Ramos (cell line): Measurements from ENCODE around the gene RPE.

Source experiments
- in situ Hi-C: fragments of 300-500 bp; cut with MboI; formaldehyde crosslinking; loops from one replicate; pipeline ENCODE4 v1.14.3; 2022; ENCODE audit warnings: low sequenced_read_pairs; ENCODE audit not compliant: unreplicated experiment

RPE gene

GRCh38 chr2:210002158-210003157, at the start of gene RPE:
Gene RPE, plus strand, starts transcription at chr2:210002638. Its CDS starts 24 bp downstream, at chr2:210002662.
- in situ Hi-C loops, result no loop called here

DNA sequence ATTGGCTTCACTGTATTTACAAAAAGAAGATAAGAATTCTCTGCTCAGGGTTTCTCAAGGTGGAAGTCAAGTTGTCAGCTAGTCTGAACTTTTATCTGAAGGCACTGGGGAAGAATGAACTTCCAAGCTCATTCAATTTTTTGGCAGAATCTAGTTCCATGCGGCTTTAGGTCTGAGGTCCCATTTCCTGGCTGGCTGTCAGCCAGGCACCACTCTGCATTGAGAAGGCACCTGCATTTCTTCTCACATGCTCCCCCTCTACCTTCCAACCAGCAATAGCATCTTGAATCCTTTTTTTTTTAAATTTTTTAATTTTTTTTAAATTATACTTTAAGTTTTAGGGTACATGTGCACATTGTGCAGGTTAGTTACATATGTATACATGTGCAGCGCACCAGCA, 46.2 kb upstream of the RPE start:
- in situ Hi-C loops, result no loop called here

GRCh38 chr2:209958016-209958415, 44.4 kb upstream of the RPE start:
- in situ Hi-C loops, result no loop called here

- in situ Hi-C loops, result no loop called here
Observed at GRCh38 chr2:209960045-209960444, 42.4 kb upstream of the RPE start.

GRCh38 chr2:209960676-209961630, 41.5 kb upstream of the RPE start:
- in situ Hi-C loops, result no loop called here

DNA sequence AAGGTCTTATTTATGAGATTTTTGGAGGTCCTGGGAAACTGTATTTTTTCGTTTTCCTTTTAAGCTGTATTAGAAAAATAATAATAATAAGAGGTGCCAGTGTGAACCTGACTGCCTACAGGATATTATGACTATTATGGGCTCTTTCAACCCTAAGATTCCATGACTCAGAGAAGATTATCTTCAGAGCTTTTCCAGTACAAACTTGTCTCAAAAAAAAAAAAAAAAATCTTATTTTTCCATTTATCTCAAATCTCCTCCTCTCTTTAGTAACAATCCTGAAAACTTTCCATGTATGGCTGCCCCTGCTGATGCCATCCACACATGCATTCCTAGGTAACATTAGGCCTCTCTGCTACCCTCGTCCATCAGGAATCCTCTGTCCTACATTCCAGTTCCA, 36.7 kb upstream of the RPE start:
- in situ Hi-C loops, result no loop called here

DNA sequence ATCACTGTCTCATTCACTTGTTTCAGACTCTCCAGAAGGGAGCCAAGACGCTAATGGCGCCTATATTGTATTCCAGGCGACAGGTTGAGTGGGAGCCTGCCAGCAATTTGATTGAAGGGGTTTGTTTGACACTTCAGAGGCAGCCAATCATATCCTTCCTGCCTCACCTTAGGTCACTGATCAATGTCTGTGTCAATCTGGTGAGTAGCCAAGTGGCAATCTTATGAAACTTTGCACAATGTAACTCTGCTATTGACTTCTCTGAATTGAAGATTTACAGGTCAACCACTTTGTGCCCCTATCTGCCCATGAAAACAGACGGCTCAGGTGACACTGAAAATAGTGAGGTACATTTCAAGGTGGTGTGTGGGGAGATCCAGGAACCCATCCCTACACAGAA, 32.7 kb upstream of the RPE start:
- in situ Hi-C loops, result no loop called here

- in situ Hi-C loops, result no loop called here
Observed at GRCh38 chr2:209970271-209970670, 32.2 kb upstream of the RPE start.

DNA sequence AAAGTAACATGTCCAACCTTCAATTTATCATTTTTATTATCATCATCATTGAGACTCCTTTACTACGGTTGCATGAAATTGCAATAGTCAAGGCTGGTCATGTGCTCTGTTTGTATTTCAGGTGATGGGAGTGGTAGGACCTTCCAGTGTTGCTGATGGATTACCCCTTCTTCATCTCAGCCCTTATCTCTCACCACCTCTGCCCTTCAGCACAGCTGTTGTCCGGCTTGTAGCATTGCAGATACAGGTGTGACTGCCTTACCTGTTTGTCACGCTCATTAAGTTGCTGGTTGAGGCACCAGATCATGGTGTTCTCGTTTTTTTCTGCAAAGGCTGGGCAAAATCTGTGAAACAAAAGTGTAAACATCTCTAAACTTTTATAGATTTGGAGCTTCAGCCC, 31.7 kb upstream of the RPE start:
- in situ Hi-C loops, result no loop called here

DNA sequence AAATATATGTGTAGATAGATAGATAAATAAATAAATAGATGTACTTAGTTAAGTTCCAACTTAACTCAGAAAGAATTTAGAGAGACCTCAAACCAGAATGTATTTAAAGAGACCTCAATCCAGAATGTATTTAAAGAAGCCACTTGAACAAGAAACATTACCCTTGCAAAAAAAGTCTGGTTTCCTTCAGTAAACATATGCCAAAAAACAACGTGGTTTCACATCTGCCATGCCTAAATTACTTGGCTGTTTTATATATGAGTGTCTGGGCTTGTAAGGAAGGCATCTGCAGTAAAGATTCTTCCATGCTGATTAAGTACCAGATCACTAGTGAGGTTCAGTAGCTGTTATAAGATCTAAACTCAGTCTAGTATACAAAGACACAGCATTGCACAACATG, 29.1 kb upstream of the RPE start:
- in situ Hi-C loops, result no loop called here

- in situ Hi-C loops, result no loop called here
Observed at GRCh38 chr2:209974576-209974975, 27.9 kb upstream of the RPE start.

- in situ Hi-C loops, result loop anchor here (5.0 kb wide), 1 partner anchor 220 kb away; no protein-coding TSS in a partner anchor
Observed at GRCh38 chr2:209976698-209977385, 25.6 kb upstream of the RPE start.

DNA sequence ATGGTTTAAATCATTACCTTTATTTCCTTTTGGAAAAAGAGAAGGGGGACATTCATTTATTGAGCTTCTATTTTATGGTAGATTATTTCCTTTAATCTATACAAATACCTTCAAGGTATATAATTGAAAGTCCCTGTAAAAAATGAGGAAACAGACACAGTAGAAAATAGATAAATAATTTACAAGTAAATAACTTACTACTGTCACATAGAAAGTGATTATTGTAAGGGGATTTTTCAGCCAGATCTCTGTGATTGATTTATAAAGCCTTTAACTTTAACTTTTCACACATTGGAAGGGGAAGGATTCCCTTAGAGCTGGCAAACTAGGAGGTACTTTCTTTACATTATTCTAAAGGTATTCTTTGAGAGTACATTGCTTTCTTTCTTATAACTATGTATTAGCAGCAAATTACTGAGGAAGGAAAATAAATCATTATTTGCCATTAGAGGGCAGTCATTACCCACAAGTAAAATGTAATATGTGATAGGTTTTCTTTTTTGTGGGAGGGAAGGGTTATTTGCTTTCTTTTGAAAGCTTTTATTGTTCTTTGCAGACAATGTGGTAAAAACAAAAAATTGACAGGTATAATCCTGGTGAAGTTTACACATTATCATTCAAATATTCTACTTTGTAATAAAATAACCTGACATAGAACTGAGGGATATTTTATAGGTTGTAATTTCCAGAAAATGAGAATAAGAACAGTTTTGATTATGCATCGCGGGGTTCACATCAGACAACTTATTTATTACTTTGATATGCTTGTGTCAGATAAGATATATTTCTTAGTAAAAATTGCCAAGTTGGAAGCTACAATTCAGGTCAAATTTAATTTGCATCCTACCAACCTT, 24.8 kb upstream of the RPE start:
- in situ Hi-C loops, result loop anchor here (5.0 kb wide), 1 partner anchor 220 kb away; no protein-coding TSS in a partner anchor

DNA sequence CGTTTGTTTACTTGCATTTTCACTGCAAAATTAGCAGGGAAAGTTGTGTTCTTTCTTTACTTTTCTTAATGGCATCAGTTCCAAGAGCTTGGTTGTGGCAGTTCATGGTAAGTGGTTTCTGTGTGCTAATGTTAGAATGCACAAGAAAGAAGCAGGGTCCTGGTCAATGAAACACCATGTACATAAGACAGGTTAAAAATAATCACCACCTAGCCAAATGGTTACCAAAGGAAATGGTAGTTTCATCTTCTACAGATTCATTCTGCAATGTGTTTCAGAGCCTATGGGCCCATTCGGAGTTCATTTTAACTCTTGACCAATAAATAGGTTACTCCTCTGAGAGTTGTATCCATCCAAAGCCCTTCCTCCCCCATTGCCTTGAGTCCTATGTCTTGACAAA, 18.1 kb upstream of the RPE start:
- in situ Hi-C loops, result no loop called here

DNA sequence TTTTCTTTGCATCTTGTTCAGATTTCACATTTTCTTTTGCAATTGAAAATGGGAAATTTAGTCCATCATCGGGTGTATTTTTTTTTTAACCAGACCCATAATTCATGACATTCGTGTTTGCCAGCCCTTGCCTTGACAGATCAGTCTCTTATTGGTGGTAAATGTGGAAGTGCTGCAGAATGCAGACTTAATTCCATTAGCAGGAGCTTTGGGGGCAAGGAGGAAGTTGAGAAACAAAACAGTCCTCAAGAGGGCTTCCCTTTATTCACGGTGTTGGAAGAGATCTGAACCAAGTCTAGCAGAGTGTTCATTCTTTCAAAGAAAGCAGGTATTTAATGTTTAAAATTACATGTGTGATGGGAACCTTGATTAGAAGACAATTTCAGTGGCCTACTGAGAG, 16.6 kb upstream of the RPE start:
- in situ Hi-C loops, result no loop called here

GRCh38 chr2:209986415-209986814, 16.0 kb upstream of the RPE start:
- in situ Hi-C loops, result no loop called here

GRCh38 chr2:209988010-209988409, 14.4 kb upstream of the RPE start:
- in situ Hi-C loops, result no loop called here

DNA sequence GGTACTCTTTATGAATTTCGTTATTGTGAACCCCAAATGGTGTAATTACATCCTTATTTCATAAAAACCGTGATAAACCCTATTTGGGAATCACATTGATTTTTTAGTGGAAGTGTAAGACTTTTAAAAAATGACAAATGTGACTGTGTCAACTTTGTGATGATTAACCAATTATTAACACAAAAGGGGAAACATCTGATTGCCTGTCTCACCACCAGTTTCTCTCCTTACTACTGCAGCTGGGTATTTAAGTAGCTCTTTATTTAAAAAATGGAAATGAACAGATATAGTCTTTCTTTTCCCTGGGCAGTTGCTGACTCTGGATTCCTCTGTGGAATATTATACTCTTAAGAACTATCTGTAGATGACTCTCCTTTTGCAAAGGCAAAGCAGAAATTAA, 11.6 kb upstream of the RPE start:
- in situ Hi-C loops, result no loop called here

- in situ Hi-C loops, result no loop called here
Observed at GRCh38 chr2:209993968-209994367, 8.5 kb upstream of the RPE start.
